Thoracic aorta (tissue), 2 donors: ENCODE measurements around the gene PLCB1. TPM values are rescaled to one million over a fixed set of nuclear protein-coding genes. Genes with fewer than 3 reads are reported as not detected.

Experiments used
- ATAC-seq: fragments of 150-250 bp; one replicate; pipeline ENCODE4 v1.8.0; 2017; ENCODE audit warnings: low read depth; ENCODE audit not compliant: insufficient number of reproducible peaks, low FRiP score
- DNase-seq: peaks from one replicate; pipeline ENCODE4 v3.0.0-alpha.2; 2020; ENCODE audit warnings: low spot score
- H3K27ac ChIP-seq, 2 donors: fragments of 200-600 bp; sonication (generic); 1 replicate in 1 of 2; 2 replicates in 1 of 2; pipeline ENCODE4 v1.5.1; 2016; ENCODE audit warnings: mild to moderate bottlenecking in 2 of 2, moderate library complexity in 2 of 2
- H3K27me3 ChIP-seq: fragments of 200-600 bp; sonication (generic); replicated peaks from 2 replicates; pipeline ENCODE4 v1.6.0; 2016; ENCODE audit warnings: mild to moderate bottlenecking; ENCODE audit not compliant: insufficient read depth
- H3K36me3 ChIP-seq: fragments of 200-600 bp; sonication (generic); one replicate; pipeline ENCODE4 v1.5.1; 2016
- H3K4me1 ChIP-seq, 2 donors: fragments of 200-600 bp; sonication (generic); 1 replicate in 1 of 2; 2 replicates in 1 of 2; pipeline versions ENCODE4 v1.5.1 to v1.6.0; 2016; ENCODE audit warnings: low read depth in 2 of 2, mild to moderate bottlenecking in 1 of 2; ENCODE audit not compliant: control insufficient read depth in 1 of 2
- H3K4me3 ChIP-seq: fragments of 200-600 bp; sonication (generic); 2 replicates; pipeline ENCODE4 v1.5.1; 2016; ENCODE audit warnings: mild to moderate bottlenecking
- H3K9me3 ChIP-seq: fragments of 200-600 bp; sonication (generic); 2 replicates; pipeline ENCODE4 v1.5.1; 2016
- total RNA-seq, 2 donors: library from RNA; depleted of rRNA; stranded (reverse); fragments of >200 nt; gene quantifications; one replicate each; pipeline versions ENCODE4 v1.1.0 to v1.2.3, GENCODE V29; 2016
- TF ChIP-seq, protein P1 (sequence below): fragments of 200-600 bp; sonication (generic); IDR thresholded peaks from one replicate; pipeline ENCODE4 v1.5.1; 2019; ENCODE audit warnings: antibody characterized with exemption

Gene PLCB1
- total RNA-seq, 2 donors from 2014 or later: 10.8 to 16.3 TPM

DNA sequence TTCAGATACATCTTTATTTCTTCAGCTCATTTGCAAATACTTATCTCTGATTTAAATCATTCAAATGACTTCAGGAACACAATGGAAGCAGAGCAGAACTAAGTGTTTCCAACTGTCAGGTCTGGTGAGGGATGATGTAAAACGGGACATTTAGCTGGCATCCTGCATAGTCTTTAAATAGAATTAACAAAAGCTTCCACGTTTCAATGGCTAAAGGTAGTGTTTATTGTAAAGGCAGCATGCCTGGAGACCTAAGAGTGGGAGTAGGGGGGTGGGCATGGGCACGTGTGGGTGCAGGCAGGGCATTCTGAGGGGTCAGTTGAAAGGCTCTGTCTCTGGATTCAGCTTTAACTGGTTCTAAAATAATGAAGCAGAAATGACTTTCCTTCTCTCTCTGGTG, 174.9 kb downstream of the PLCB1 start:
- Histone ChIP-seq H3K4me1 (no peaks in the 10 kb centered on the region), H3K27ac (no peak overlapping the region), H3K9me3 (no peaks in the 10 kb centered on the region), H3K4me3 (no peak overlapping the region), H3K36me3 (no peaks in the 10 kb centered on the region), H3K27me3 (no peaks in the 10 kb centered on the region)
- DNase-seq (no peak), ATAC-seq (no peak)
- TF ChIP-seq, protein P1, sequence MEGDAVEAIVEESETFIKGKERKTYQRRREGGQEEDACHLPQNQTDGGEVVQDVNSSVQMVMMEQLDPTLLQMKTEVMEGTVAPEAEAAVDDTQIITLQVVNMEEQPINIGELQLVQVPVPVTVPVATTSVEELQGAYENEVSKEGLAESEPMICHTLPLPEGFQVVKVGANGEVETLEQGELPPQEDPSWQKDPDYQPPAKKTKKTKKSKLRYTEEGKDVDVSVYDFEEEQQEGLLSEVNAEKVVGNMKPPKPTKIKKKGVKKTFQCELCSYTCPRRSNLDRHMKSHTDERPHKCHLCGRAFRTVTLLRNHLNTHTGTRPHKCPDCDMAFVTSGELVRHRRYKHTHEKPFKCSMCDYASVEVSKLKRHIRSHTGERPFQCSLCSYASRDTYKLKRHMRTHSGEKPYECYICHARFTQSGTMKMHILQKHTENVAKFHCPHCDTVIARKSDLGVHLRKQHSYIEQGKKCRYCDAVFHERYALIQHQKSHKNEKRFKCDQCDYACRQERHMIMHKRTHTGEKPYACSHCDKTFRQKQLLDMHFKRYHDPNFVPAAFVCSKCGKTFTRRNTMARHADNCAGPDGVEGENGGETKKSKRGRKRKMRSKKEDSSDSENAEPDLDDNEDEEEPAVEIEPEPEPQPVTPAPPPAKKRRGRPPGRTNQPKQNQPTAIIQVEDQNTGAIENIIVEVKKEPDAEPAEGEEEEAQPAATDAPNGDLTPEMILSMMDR: no peak

DNA sequence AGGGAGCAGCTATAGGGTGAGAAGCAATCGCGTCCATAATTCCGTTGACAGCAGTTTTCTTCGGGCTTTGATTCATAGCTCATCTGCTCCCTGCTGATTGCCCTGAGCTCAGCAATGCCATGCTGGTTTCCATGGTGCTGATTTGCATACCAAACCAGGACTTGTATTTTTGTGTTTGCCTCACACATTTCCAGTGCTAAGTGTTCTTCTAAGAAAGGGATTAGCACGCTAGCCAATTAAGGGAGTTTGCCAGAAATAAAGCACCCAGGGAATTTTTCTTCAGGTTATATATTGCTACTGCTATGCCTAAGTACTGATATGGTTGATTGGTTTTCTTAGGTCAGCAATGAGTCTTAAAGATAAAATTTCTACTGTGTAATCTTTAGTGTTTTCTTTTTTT, 177.6 kb downstream of the PLCB1 start:
- Histone ChIP-seq H3K36me3 (no peaks in the 10 kb centered on the region), H3K4me3 (no peak overlapping the region), H3K4me1 (no peaks in the 10 kb centered on the region), H3K27me3 (no peaks in the 10 kb centered on the region), H3K9me3 (no peaks in the 10 kb centered on the region), H3K27ac (no peak overlapping the region)
- DNase-seq: no peak
- no peak for ATAC-seq
- TF ChIP-seq, protein P1: no peak

DNA sequence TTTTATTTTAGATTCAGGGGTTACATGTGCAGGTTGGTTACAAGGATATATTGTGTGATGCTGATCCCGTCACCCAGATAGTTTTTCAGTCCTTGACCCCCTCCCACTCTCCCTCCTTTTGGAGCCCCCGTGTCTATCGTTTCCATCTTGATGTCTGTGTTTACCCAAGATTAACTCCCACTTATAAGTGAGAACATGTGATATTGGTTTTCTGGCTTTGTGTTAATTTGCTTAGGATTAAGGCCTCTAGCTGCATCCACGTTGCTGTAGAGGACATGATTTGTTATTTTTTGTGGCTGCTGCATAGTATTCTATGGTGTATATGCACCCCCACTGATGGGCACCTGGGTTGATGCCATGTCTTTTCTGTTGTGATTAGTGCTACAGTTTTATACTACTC, 178.6 kb downstream of the PLCB1 start:
- ATAC-seq (no peak), DNase-seq (no peak)
- Histone ChIP-seq H3K27ac (no peak overlapping the region), H3K27me3 (no peaks in the 10 kb centered on the region), H3K4me3 (no peak overlapping the region), H3K4me1 (no peaks in the 10 kb centered on the region), H3K36me3 (no peaks in the 10 kb centered on the region), H3K9me3 (no peaks in the 10 kb centered on the region)
- TF ChIP-seq, protein P1: no peak

DNA sequence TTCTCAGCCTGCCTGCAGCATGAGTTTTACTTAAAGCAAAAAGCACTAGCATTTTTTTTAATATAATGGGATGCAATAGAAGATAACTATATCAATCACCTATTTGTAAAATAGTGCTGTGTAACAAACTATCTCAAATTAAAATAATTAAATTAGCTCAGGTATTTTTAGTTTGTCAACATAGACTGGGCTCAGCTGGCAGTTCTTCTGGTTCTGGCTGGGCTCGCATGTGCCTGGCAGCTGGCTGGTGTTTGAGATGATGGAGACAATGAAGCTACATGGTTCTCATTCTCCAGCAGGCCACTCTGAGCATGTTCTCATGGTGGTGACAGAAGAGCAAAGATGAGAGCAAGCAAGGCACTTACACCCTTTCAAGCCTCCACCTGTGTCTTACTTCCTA, 181.0 kb downstream of the PLCB1 start:
- ATAC-seq (no peak), DNase-seq (no peak)
- Histone ChIP-seq H3K27me3 (no peaks in the 10 kb centered on the region), H3K4me3 (no peak overlapping the region), H3K36me3 (no peaks in the 10 kb centered on the region), H3K27ac (no peak overlapping the region), H3K4me1 (no peaks in the 10 kb centered on the region), H3K9me3 (no peaks in the 10 kb centered on the region)
- TF ChIP-seq, protein P1: no peak

DNA sequence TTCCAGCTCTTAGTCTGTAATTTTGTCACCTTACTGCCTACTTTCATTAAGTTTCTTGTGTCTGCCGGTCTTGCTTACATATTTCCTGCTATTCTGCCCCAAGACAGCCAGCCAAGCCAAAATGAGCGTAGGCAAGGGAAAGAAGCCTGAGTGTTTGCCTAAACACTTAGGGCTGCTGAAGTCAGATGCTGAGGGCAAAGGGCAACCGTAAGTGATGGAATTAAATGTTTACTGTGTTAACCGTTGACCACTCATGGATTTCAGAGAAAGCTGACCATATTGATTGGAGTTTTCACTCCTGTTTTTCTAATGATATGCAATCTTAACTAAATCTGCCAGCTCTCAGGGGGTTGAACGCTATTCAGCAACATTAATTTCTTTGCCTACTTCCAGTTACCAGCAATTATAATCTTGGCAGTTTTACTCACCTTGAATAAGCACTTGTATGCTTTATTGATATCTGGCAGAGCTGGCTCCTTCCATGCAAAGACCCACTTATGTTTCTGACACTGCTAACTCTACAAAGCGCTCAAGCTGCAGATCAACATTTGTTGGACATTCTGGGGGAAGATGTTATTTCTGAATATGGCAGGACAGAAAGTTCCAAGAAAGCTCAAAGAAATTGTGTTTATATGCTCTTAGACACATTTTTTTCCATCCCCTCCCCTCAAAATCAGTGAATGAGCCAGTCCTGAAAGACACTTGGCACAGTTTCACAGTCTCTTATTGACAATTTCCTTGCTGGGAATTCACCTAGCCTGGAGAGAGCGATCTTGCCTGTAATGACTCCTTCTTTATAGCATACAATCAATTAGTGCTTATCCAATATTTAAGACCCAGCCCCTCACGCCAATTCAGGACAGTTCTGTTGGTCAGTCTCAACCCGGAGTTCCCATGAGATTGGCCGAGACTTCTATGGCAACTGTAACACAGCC, 183.8 kb downstream of the PLCB1 start:
- Histone ChIP-seq H3K4me3 (no peak overlapping the region), H3K4me1 (no peaks in the 10 kb centered on the region), H3K9me3 (no peaks in the 10 kb centered on the region), H3K36me3 (no peaks in the 10 kb centered on the region), H3K27ac (no peak overlapping the region), H3K27me3 (no peaks in the 10 kb centered on the region)
- TF ChIP-seq, protein P1: no peak
- DNase-seq: no peak
- ATAC-seq: no peak
